Stimulated activated CD4-positive, alpha-beta T cell treated with anti-CD3 and anti-CD28 coated beads, TNF-alpha, amount 100 ng/mL, for 48 hours (primary cell): ENCODE results near the gene DISP1.

Source experiments
- DNase-seq, 3 donors: peaks; one replicate each; pipeline ENCODE4 v3.0.0-alpha.2; 2020; ENCODE audit warnings: low read depth in 3 of 3

DISP1 gene, protein sequence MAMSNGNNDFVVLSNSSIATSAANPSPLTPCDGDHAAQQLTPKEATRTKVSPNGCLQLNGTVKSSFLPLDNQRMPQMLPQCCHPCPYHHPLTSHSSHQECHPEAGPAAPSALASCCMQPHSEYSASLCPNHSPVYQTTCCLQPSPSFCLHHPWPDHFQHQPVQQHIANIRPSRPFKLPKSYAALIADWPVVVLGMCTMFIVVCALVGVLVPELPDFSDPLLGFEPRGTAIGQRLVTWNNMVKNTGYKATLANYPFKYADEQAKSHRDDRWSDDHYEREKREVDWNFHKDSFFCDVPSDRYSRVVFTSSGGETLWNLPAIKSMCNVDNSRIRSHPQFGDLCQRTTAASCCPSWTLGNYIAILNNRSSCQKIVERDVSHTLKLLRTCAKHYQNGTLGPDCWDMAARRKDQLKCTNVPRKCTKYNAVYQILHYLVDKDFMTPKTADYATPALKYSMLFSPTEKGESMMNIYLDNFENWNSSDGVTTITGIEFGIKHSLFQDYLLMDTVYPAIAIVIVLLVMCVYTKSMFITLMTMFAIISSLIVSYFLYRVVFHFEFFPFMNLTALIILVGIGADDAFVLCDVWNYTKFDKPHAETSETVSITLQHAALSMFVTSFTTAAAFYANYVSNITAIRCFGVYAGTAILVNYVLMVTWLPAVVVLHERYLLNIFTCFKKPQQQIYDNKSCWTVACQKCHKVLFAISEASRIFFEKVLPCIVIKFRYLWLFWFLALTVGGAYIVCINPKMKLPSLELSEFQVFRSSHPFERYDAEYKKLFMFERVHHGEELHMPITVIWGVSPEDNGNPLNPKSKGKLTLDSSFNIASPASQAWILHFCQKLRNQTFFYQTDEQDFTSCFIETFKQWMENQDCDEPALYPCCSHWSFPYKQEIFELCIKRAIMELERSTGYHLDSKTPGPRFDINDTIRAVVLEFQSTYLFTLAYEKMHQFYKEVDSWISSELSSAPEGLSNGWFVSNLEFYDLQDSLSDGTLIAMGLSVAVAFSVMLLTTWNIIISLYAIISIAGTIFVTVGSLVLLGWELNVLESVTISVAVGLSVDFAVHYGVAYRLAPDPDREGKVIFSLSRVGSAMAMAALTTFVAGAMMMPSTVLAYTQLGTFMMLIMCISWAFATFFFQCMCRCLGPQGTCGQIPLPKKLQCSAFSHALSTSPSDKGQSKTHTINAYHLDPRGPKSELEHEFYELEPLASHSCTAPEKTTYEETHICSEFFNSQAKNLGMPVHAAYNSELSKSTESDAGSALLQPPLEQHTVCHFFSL (N-terminal part only)

DNA sequence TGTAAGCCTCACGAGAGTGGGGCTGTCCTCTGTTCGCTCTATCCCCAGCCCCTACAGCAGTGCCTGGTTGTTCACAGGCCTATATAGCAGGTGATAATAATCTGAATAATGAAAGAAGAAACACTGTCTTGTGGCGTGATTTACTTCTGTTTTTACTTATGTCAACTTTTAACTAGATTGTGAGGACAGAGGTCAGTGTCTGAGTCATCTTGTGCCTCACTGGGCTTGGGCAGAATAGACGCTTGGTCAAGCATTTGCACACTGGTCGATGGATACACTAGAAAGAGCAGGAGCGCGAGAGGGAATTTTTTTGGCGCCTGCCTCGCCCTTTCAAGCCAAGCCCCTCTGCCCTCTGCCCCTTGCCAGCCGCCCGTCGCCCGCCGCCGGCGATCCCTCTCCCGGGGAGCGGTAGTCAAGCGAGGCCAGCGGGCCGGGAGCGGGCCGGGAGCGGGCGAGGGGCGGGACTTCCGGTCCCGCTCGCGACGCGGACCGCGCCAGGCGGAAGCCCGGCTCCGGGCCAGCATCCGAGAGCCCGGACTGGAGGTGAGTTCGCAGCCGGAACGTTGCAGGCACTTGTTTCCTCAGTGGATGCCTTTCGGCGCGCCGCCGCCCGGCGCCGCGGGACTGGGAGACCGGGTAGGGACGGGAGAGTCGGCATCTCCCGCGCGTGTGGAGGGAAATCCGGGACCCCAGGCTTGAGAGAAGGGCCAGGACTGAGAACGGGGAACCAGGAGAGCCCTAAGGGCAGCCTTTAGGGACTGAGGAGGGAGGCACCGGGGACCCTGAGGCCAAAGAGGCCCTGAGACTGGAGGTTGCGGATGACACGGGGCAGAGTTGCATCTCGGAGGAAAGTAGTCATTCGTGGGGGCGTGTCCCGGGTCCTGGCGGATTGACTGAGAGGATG, at the start of gene DISP1:
TSS of gene DISP1 (plus strand) at position 504 of the 904 bp plus-strand sequence. CDS start 127,785 bp downstream, outside the sequence.
- peak; percentile 60 to 70 (median 65) for DNase-seq

- DNase-seq = no peak
Measured at GRCh38 chr1:222767152-222767571, 47.7 kb upstream of the DISP1 start.

GRCh38 chr1:222768592-222768991, 46.2 kb upstream of the DISP1 start:
- DNase-seq = no peak

- DNase-seq = no peak
Measured at GRCh38 chr1:222769181-222769580, 45.7 kb upstream of the DISP1 start.

DNA sequence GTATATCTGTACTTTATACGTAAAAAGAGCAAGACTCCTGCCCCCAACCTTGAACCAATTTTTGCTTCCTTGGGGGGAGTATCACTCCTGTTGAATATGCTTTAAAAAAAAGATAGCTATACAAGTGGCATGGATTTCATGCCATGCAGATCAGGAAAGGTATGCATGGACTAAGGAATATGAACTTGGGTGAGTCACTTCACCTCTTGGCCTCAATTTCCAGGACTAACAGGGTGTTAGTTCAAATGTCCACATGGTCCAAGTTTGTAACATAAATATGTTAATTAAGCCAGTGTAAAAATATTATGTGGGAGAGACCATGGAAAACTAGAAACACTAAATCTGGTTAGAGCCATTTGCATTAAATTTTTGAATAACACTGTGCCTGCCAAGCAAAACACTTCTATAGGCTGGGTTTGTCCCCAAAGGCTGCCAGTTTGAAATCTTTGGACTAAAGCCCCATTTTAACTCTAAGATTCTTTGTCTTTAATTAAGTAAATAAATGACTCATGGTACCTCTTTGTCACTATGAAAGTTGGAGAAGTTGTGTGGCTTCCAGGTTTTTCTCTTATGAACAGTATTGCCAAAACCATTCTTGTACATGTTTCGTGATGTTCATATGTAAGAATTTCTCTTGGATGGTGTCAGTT, 44.7 kb upstream of the DISP1 start:
- no peak for DNase-seq

GRCh38 chr1:222772996-222773379, 41.9 kb upstream of the DISP1 start:
- DNase-seq = no peak

DNA sequence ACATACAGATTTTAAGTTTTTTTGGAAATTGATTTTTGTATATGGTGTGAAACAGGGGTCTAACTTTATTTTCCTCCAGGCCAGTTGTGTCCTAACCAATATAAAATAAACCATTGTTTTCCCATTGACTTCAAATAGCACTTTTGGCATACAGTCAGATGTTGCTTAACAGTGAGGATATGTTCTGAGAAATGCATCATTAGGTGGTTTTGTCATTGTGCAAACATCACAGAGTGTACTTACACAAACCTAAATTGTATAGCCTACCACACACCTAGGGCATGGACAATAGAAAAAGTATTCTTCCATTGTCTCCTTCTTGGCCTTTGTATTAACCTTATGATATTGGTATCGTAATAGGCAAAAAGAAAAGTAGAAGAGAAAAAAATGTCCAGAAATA, 37.4 kb upstream of the DISP1 start:
- no peak for DNase-seq

GRCh38 chr1:222777977-222778376, 36.9 kb upstream of the DISP1 start:
- DNase-seq = no peak

- no peak for DNase-seq
Measured at GRCh38 chr1:222781251-222781650, 33.6 kb upstream of the DISP1 start.

DNA sequence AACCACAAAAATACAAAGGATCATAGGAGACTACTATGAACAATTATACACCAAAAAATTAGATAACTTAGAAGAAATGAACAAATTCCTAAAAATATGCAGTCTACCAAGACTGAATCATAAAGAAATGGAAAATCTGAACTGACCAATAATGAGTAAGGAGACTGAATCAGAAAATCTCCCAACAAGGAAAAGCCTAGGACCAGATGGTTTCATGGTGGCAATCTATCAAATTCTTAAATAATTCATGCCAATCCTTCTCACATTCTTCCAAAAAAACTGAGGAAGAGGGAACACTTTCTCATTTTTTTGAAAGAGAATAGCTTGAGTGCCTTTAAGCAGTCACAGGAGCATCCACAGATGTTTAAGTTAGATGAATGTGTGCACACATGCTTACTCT, 31.8 kb upstream of the DISP1 start:
- no peak for DNase-seq

GRCh38 chr1:222784371-222784770, 30.5 kb upstream of the DISP1 start:
- DNase-seq = no peak

DNA sequence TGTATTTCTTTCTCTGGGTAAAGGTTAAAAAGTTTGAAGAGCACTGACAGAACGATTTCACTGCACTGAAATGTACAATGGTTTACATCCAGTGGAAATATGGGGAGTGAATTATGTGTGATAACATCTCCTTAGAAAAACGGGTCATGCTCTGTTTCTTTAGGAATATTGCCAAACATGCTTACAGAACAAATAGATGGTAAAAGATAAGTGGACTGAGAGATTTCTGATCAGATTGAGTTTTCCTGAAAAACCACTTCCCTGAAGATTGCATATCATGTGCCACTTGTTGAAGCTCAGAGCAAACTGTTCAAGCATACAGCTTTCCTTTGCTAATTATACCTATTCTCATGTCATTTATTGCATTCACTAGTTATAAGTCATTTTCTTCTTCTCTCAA, 29.9 kb upstream of the DISP1 start:
- no peak for DNase-seq

DNA sequence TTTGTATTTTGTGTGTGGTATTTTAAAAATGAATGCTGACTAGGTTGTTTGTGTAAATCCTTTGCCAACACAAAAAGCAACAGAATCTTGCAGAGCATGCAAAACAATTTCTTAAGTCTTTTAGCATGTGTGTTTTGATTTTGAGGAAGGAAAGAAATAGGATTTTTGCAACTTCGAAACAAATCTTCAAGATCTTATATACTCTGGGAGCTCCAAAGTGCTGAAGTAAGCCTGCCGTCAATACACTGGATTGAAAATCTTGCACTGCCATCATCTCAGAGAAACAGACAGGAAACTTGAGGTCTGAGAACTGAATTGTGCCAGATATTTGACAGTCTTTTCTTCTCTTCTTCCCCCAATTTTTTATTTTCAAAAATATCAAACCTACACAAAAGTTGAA, 29.3 kb upstream of the DISP1 start:
- no peak for DNase-seq

GRCh38 chr1:222786121-222786520, 28.7 kb upstream of the DISP1 start:
- no peak for DNase-seq

DNA sequence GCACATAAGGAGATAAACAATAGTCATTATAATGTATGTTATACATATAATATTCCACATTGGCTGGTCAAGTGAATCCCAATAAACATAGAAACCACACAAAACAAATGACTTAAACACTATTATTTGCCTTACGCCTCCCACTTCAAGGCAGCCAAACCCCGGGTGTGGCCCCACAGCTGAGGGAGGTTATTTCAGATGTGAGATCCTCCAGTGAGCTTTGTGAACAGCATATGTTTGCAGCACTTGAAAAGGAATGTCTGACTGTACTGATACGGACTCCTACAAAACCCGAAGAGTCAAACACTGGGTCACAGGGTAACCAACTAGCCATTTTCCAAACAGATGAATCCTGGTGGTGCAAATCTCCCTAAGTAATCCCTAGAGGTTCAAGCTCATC, 27.1 kb upstream of the DISP1 start:
- no peak for DNase-seq

DNA sequence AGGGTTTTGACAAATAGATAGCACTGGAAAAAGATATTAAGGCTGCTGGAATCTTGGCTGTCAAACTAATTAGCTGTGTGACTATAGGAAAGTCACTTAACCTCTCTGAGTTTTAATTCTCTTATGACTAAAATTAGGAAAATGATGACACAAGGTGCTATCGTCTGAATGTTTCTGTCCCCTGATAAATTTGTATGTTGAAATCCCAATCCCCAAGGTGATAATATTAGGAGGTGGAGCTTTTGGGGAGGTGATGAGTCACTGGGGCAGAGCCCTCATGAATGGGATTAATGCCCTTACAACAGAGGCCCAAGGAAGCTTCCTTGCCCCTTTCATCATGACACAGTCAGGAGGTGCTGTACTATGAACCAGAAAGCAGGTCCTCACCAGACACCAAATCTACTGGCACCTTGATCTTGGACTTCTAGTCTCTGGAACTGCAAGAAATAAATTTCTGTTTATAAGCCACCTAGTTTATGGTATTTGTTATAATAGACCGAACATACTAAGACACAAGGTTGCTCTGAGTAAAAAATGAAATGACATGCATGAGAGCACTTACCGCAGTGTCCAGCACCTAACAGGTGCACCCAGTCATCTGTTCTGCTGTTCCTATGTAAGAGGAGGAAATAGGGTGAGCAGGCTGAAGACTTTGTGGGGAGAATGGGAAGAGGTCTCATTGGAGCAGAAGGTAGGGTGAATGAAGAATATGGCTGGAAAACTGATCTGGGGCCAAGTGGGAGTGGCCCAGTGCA, 26.3 kb upstream of the DISP1 start:
- no peak for DNase-seq

- no peak for DNase-seq
Measured at GRCh38 chr1:222790115-222790514, 24.7 kb upstream of the DISP1 start.

GRCh38 chr1:222790520-222790919, 24.3 kb upstream of the DISP1 start:
- DNase-seq = no peak

DNA sequence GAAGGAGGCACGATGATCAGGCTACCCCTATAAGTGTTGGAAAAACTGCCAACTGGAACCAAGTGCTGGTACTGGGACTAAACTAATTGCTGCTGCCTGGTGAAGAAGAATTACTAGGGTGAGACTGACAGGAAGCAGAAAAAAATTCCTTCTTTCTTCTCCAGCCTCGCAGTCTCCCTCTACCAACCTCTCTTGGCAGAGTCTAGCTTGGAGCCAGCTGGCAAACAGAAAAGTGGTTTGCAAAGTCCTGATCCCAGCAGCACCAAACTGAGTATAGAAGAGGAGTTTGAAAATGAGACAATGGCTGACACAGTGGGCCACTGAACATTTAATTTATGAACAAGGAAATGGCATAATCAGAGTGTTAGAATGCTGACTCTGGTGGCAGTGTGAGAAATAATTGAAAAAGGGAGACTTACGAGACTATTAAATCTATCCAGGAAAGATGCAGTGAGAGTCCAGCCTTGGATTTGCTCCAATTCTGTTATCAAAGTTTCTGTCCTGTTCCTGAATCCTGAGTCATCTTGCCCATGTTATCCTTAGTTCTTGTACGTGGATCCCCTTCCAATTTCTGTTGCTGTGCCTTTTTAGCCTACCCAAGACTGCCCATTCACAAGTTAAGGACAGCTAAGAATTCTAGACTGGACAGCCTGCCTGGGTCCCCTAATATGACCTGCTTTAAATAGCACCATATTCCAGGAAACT, 23.7 kb upstream of the DISP1 start:
- DNase-seq = no peak
